Measurements from ENCODE around the gene PLOD1.
"Not testable (repeated sequence)": the region's sequence is repeated elsewhere in the genome, so short reads cannot be mapped to it uniquely, and the experiment has no call there.

The PLOD1 gene

GRCh38 chr1:11904156-11904555, 30.4 kb upstream of the PLOD1 start:
- H3K36me3 ChIP-seq (replicated peaks); H3K4me3 ChIP-seq; in situ Hi-C loops (cut with MboI; ENCODE audit: low sequenced_read_pairs); DNase-seq (ENCODE audit: low spot score in 2 of 2); H3K9me3 ChIP-seq; H3K4me1 ChIP-seq: not testable (repeated sequence)
- H3K27me3 ChIP-seq (ENCODE audit: low read depth): peaks cover 20% of the 10 kb centered on the region

DNA sequence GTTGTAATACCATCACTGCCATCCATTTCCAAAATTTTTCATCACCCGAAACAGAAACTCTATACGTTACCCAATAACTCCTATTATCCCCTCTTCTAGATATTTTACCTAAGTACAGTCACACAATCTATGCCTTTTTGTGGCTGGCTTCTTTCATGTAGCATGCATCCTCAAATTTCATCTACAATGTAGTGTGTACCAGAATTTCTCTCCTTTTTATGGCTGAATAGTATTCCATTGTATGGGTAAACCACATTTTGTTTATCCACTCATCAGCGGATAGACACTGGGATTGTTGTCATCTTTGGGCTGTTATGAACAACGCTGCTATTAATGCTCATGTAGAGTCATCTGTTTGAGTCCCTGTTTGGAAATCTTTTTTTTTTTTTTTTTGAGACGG, 29.5 kb upstream of the PLOD1 start:
- peaks cover 12% of the 10 kb centered on the region for H3K27me3 ChIP-seq (ENCODE audit: low read depth)
- in situ Hi-C loops (cut with MboI; ENCODE audit: low sequenced_read_pairs): no loop called here
- no peak for DNase-seq (ENCODE audit: low spot score in 2 of 2)
- no peaks in the 10 kb centered on the region for H3K9me3 ChIP-seq
- peaks cover 3% of the 10 kb centered on the region; the same call in 1 of the 2 replicates for H3K4me1 ChIP-seq
- H3K36me3 ChIP-seq (replicated peaks): no peaks in the 10 kb centered on the region
- no peak overlapping the region for H3K4me3 ChIP-seq

DNA sequence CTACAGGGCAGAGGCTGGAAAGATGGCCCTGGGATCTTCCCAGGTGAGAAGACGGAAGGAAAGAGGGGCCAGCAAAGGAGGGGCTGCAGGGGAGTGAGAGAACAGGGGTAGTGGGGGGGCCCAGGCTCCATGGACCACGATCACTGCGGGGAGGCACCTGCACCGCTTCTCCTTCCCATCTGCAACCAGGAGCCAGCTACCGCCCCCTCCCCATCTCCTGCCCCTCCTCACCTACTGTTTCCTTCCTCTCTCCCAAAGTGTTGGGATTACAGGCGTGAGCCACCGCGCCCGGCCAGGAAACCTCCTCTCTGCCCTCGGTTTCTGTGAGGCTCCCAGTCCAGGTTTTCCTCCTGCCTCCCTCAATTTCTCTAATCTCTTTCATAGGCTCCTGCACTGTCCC, 27.6 kb upstream of the PLOD1 start:
- Histone ChIP-seq H3K27me3 (ENCODE audit: low read depth) (no peaks in the 10 kb centered on the region), H3K36me3 (replicated peaks) (no peaks in the 10 kb centered on the region), H3K9me3 (no peaks in the 10 kb centered on the region), H3K4me3 (no peak overlapping the region), H3K4me1 (peaks cover 3% of the 10 kb centered on the region; the same call in 1 of the 2 replicates)
- no peak for DNase-seq (ENCODE audit: low spot score in 2 of 2)
- in situ Hi-C loops (cut with MboI; ENCODE audit: low sequenced_read_pairs): no loop called here

- in situ Hi-C loops (cut with MboI; ENCODE audit: low sequenced_read_pairs): no loop called here
- Histone ChIP-seq H3K4me1 (peaks cover 3% of the 10 kb centered on the region; the same call in 1 of the 2 replicates), H3K9me3 (no peaks in the 10 kb centered on the region), H3K4me3 (no peak overlapping the region), H3K27me3 (ENCODE audit: low read depth) (no peaks in the 10 kb centered on the region), H3K36me3 (replicated peaks) (no peaks in the 10 kb centered on the region)
- peak; percentile 93 to 96 for DNase-seq (ENCODE audit: low spot score in 2 of 2)
Measured at GRCh38 chr1:11907275-11908094, 27.0 kb upstream of the PLOD1 start.

DNA sequence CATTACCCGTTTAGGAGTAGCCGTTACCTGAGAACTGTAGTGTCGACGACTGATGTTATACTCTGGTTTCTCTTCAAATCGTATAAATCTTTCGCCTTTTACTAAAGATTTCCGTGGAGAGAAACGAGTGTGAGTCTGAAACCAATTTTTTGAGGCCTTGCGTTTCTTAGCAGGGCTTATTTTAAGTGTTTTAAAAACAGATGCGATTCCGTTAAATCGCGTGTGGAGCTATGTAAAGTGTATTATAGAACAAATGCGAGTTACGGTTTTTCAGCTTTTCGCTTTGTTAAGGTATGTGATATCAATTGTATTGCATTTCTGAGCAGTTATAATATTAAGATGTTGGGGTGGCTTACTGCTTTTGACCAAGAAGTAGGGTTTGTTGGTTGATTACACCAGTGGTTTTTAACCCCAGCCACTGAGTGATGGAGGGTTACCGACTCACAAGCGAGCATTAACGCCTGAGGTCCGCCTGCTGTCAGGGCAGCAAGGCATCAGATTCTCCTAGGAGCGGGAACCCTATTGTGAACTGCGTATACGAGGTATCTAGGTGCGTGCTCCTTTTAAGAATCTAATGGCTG, 26.3 kb upstream of the PLOD1 start:
- H3K9me3 ChIP-seq: no peaks in the 10 kb centered on the region
- H3K4me3 ChIP-seq: peak overlapping the region; percentile 32
- H3K27me3 ChIP-seq (ENCODE audit: low read depth): no peaks in the 10 kb centered on the region
- no peaks in the 10 kb centered on the region for H3K36me3 ChIP-seq (replicated peaks)
- H3K4me1 ChIP-seq: peaks cover 3% of the 10 kb centered on the region; the same call in 1 of the 2 replicates
- peak in 1 of 2 experiments; percentile 98 for DNase-seq (ENCODE audit: low spot score in 2 of 2)
- in situ Hi-C loops (cut with MboI; ENCODE audit: low sequenced_read_pairs): no loop called here

GRCh38 chr1:11910914-11911228, 23.6 kb upstream of the PLOD1 start:
- H3K9me3 ChIP-seq; in situ Hi-C loops (cut with MboI; ENCODE audit: low sequenced_read_pairs); H3K27me3 ChIP-seq (ENCODE audit: low read depth); H3K4me1 ChIP-seq; H3K4me3 ChIP-seq; H3K36me3 ChIP-seq (replicated peaks); DNase-seq (ENCODE audit: low spot score in 2 of 2): not testable (repeated sequence)

- Histone ChIP-seq H3K4me3 (no peak overlapping the region), H3K9me3 (no peaks in the 10 kb centered on the region), H3K4me1 (peaks cover 3% of the 10 kb centered on the region; the same call in 1 of the 2 replicates), H3K27me3 (ENCODE audit: low read depth) (no peaks in the 10 kb centered on the region), H3K36me3 (replicated peaks) (no peaks in the 10 kb centered on the region)
- no peak for DNase-seq (ENCODE audit: low spot score in 2 of 2)
- in situ Hi-C loops (cut with MboI; ENCODE audit: low sequenced_read_pairs): no loop called here
Measured at GRCh38 chr1:11912000-11912399, 22.5 kb upstream of the PLOD1 start.

GRCh38 chr1:11912482-11913216, 21.9 kb upstream of the PLOD1 start:
- H3K27me3 ChIP-seq (ENCODE audit: low read depth); in situ Hi-C loops (cut with MboI; ENCODE audit: low sequenced_read_pairs); H3K36me3 ChIP-seq (replicated peaks); H3K4me3 ChIP-seq; H3K4me1 ChIP-seq; DNase-seq (ENCODE audit: low spot score in 2 of 2); H3K9me3 ChIP-seq: not testable (repeated sequence)

- Histone ChIP-seq H3K36me3 (replicated peaks) (peaks cover 4% of the 10 kb centered on the region), H3K27me3 (ENCODE audit: low read depth) (no peaks in the 10 kb centered on the region), H3K9me3 (no peaks in the 10 kb centered on the region), H3K4me3 (no peak overlapping the region), H3K4me1 (peaks cover 3% of the 10 kb centered on the region; the same call in 1 of the 2 replicates)
- in situ Hi-C loops (cut with MboI; ENCODE audit: low sequenced_read_pairs): no loop called here
- no peak for DNase-seq (ENCODE audit: low spot score in 2 of 2)
Measured at GRCh38 chr1:11913291-11913690, 21.2 kb upstream of the PLOD1 start.

DNA sequence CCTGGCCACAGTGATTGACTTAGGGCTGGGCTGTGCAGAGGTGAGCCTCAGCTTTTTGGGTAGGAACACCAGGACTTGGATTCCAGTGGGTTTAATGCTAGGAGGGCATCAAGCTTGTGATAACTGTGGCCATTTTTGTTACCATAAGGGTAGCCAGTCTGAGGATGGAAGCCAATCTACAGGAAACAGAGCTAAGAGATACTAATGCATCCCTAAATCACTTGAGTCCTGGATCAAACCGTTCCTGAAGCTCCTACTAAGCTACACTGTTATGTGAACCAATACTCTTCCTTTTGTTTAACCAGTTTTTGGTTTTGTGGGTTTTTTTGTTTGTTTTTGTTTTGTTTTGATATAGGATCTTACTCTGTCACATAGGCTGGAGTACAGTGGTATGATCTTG, 20.5 kb upstream of the PLOD1 start:
- no peaks in the 10 kb centered on the region for H3K27me3 ChIP-seq (ENCODE audit: low read depth)
- no peaks in the 10 kb centered on the region for H3K9me3 ChIP-seq
- in situ Hi-C loops (cut with MboI; ENCODE audit: low sequenced_read_pairs): no loop called here
- peaks cover 1% of the 10 kb centered on the region; the same call in 1 of the 2 replicates for H3K4me1 ChIP-seq
- peaks cover 12% of the 10 kb centered on the region for H3K36me3 ChIP-seq (replicated peaks)
- DNase-seq (ENCODE audit: low spot score in 2 of 2): no peak
- no peak overlapping the region for H3K4me3 ChIP-seq

- H3K36me3 ChIP-seq (replicated peaks): peaks cover 48% of the 10 kb centered on the region
Measured at GRCh38 chr1:11918799-11919519, 15.6 kb upstream of the PLOD1 start.

DNA sequence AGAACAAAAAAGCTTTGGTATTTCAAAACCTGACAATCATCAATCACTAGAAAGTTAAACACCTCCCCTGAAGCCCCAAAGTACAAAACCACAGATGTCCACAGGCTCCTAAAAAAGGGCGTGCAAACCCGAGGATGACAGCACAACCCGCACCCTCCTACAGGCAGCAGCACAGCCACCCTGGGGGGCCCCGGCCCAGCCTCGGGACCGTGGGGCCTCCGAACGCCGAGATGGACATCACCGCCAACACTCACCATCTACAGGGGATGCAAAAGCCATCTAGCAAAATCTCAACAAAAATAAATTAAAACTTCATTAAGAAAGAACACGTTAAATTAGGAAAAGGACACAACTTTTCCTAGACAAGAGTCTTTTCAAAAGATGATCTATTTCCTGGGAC, 14.9 kb upstream of the PLOD1 start:
- in situ Hi-C loops (cut with MboI; ENCODE audit: low sequenced_read_pairs): no loop called here
- Histone ChIP-seq H3K36me3 (replicated peaks) (peaks cover 48% of the 10 kb centered on the region), H3K27me3 (ENCODE audit: low read depth) (no peaks in the 10 kb centered on the region), H3K9me3 (no peaks in the 10 kb centered on the region), H3K4me3 (no peak overlapping the region), H3K4me1 (peaks cover 8% of the 10 kb centered on the region)
- DNase-seq (ENCODE audit: low spot score in 2 of 2): no peak

More at GRCh38 chr1:11918799-11919519, 15.6 kb upstream of the PLOD1 start:
- Histone ChIP-seq H3K27me3 (ENCODE audit: low read depth) (no peaks in the 10 kb centered on the region), H3K4me3 (no peak overlapping the region), H3K4me1 (peaks cover under 1% of the 10 kb centered on the region), H3K9me3 (no peaks in the 10 kb centered on the region)
- no peak for DNase-seq (ENCODE audit: low spot score in 2 of 2)
- in situ Hi-C loops (cut with MboI; ENCODE audit: low sequenced_read_pairs): no loop called here

- in situ Hi-C loops (cut with MboI; ENCODE audit: low sequenced_read_pairs): no loop called here
- no peak for DNase-seq (ENCODE audit: low spot score in 2 of 2)
- no peaks in the 10 kb centered on the region for H3K9me3 ChIP-seq
Measured at GRCh38 chr1:11920239-11920903, 14.1 kb upstream of the PLOD1 start.

More at GRCh38 chr1:11920239-11920903, 14.1 kb upstream of the PLOD1 start:
- H3K27me3 ChIP-seq (ENCODE audit: low read depth): no peaks in the 10 kb centered on the region
- H3K36me3 ChIP-seq (replicated peaks): peaks cover 48% of the 10 kb centered on the region
- H3K4me1 ChIP-seq: peaks cover 12% of the 10 kb centered on the region
- no peak overlapping the region for H3K4me3 ChIP-seq
